Activated CD8-positive, alpha-beta memory T cell treated with anti-CD3 and anti-CD28 coated beads for 4 hours (primary cell): ENCODE results near the gene TSPAN32.
A peak's percentile ranks its signal among the peaks of the same experiment; 100 is the strongest.

Experiments
- DNase-seq, 2 donors: peaks; one replicate each; pipeline ENCODE4 v3.0.0-alpha.2; 2020; ENCODE audit warnings: low read depth in 2 of 2

Gene TSPAN32

GRCh38 chr11:2301631-2302305 is at the start of gene TSPAN32, which contains the start of gene C11orf21:
Gene TSPAN32, plus strand, starts transcription at chr11:2302013. Its CDS starts 137 bp downstream, at chr11:2302150.
Gene C11orf21, minus strand, starts transcription at chr11:2301918. Its CDS starts 110 bp downstream, at chr11:2301808.
- peak in 1 of 2 donors; percentile 39 for DNase-seq

GRCh38 chr11:2252018-2252417 is 49.8 kb upstream of the TSPAN32 start:
- DNase-seq = no peak

- DNase-seq = no peak
Measured at GRCh38 chr11:2256293-2256913, 45.4 kb upstream of the TSPAN32 start.

- no peak for DNase-seq
Measured at GRCh38 chr11:2256951-2257700, 44.7 kb upstream of the TSPAN32 start.

GRCh38 chr11:2258501-2259465 is 43.0 kb upstream of the TSPAN32 start:
- DNase-seq = no peak

- no peak for DNase-seq
Measured at GRCh38 chr11:2259466-2259830, 42.4 kb upstream of the TSPAN32 start.

- DNase-seq = no peak
Measured at GRCh38 chr11:2259897-2260451, 41.8 kb upstream of the TSPAN32 start.

- DNase-seq = no peak
Measured at GRCh38 chr11:2260491-2261364, 41.1 kb upstream of the TSPAN32 start.

- DNase-seq = no peak
Measured at GRCh38 chr11:2261436-2262230, 40.2 kb upstream of the TSPAN32 start.

GRCh38 chr11:2262301-2263070 is 39.3 kb upstream of the TSPAN32 start:
- DNase-seq = no peak

GRCh38 chr11:2263071-2263565 is 38.7 kb upstream of the TSPAN32 start:
- no peak for DNase-seq

GRCh38 chr11:2263724-2264360 is 38.0 kb upstream of the TSPAN32 start:
- DNase-seq = no peak

GRCh38 chr11:2264366-2265053 is 37.3 kb upstream of the TSPAN32 start:
- DNase-seq = no peak

GRCh38 chr11:2265396-2265795 is 36.4 kb upstream of the TSPAN32 start:
- no peak for DNase-seq

GRCh38 chr11:2265854-2266585 is 35.8 kb upstream of the TSPAN32 start:
- DNase-seq = no peak

- DNase-seq = no peak
Measured at GRCh38 chr11:2266586-2267305, 35.1 kb upstream of the TSPAN32 start.
